RWPE2 (cell line): ENCODE measurements around the gene RGS6.

Experiments used
- ATAC-seq: fragments of 200-7000 bp; cut with Tn5 transposase; 3 replicates; pipeline ENCODE4 v1.9.1; 2021; ENCODE audit warnings: low read depth
- DNase-seq: peaks from one replicate; pipeline ENCODE4 v3.0.0-alpha.2; 2020; ENCODE audit warnings: low spot score
- H3K27ac ChIP-seq: fragments of 450-650 bp; 2 replicates; pipeline ENCODE4 v1.5.1; 2017; ENCODE audit warnings: mild to moderate bottlenecking; ENCODE audit not compliant: poor library complexity, severe bottlenecking
- H3K27me3 ChIP-seq: fragments of 250-450 bp; sonication (Bioruptor Pico); 2 replicates; pipeline ENCODE4 v1.5.1; 2021; ENCODE audit warnings: mild to moderate bottlenecking, moderate library complexity; ENCODE audit not compliant: insufficient read depth, poor library complexity, severe bottlenecking
- H3K36me3 ChIP-seq: fragments of 250-450 bp; sonication (Bioruptor Pico); 2 replicates; pipeline ENCODE4 v1.5.1; 2020; ENCODE audit warnings: low read depth, mild to moderate bottlenecking, moderate library complexity
- H3K4me1 ChIP-seq: fragments of 250-450 bp; sonication (Bioruptor Pico); 2 replicates; pipeline ENCODE4 v1.5.1; 2021; ENCODE audit warnings: mild to moderate bottlenecking, moderate library complexity; ENCODE audit not compliant: insufficient read depth, poor library complexity, severe bottlenecking
- H3K4me3 ChIP-seq: fragments of 250-450 bp; sonication (Bioruptor Pico); 2 replicates; pipeline ENCODE4 v1.5.1; 2021; ENCODE audit warnings: mild to moderate bottlenecking, moderate library complexity; ENCODE audit not compliant: severe bottlenecking
- H3K9me3 ChIP-seq: fragments of 250-450 bp; sonication (Bioruptor Pico); 2 replicates; pipeline ENCODE4 v1.5.1; 2021; ENCODE audit warnings: mild to moderate bottlenecking, moderate library complexity; ENCODE audit not compliant: severe bottlenecking
- CTCF ChIP-seq: fragments of 450-650 bp; IDR thresholded peaks from one replicate; pipeline ENCODE4 v1.5.1; 2017; ENCODE audit warnings: mild to moderate bottlenecking, moderate library complexity; ENCODE audit not compliant: poor library complexity, severe bottlenecking

RGS6 gene

GRCh38 chr14:71995741-71996140, 63.5 kb downstream of the RGS6 start:
- Histone ChIP-seq H3K9me3 (no peaks in the 10 kb centered on the region), H3K4me1 (no peaks in the 10 kb centered on the region), H3K36me3 (no peaks in the 10 kb centered on the region), H3K27ac (no peak overlapping the region), H3K27me3 (peaks cover 9% of the 10 kb centered on the region), H3K4me3 (no peak overlapping the region)
- DNase-seq (no peak), ATAC-seq (no peak)
- no peak for TF ChIP-seq CTCF

GRCh38 chr14:71996610-71997009, 64.4 kb downstream of the RGS6 start:
- H3K36me3 ChIP-seq: no peaks in the 10 kb centered on the region
- no peaks in the 10 kb centered on the region for H3K9me3 ChIP-seq
- H3K27me3 ChIP-seq: peaks cover 9% of the 10 kb centered on the region
- H3K4me1 ChIP-seq: no peaks in the 10 kb centered on the region
- ATAC-seq (no peak), DNase-seq (no peak)
- no peak overlapping the region for H3K27ac ChIP-seq
- TF ChIP-seq CTCF: no peak
- H3K4me3 ChIP-seq: no peak overlapping the region

- no peak for TF ChIP-seq CTCF
- DNase-seq (no peak), ATAC-seq (no peak)
- H3K27ac ChIP-seq: no peak overlapping the region
- no peaks in the 10 kb centered on the region for H3K4me1 ChIP-seq
- H3K4me3 ChIP-seq: no peak overlapping the region
- no peaks in the 10 kb centered on the region for H3K36me3 ChIP-seq
- H3K9me3 ChIP-seq: no peaks in the 10 kb centered on the region
- no peaks in the 10 kb centered on the region for H3K27me3 ChIP-seq
Measured at GRCh38 chr14:72000907-72001306, 68.7 kb downstream of the RGS6 start.

- no peak overlapping the region for H3K4me3 ChIP-seq
- no peak for TF ChIP-seq CTCF
Measured at GRCh38 chr14:72002731-72003130, 70.5 kb downstream of the RGS6 start.

GRCh38 chr14:72008666-72009065, 76.4 kb downstream of the RGS6 start:
- Histone ChIP-seq H3K4me1 (no peaks in the 10 kb centered on the region), H3K36me3 (no peaks in the 10 kb centered on the region), H3K9me3 (no peaks in the 10 kb centered on the region), H3K4me3 (no peak overlapping the region), H3K27ac (no peak overlapping the region), H3K27me3 (peaks cover 11% of the 10 kb centered on the region)
- DNase-seq (no peak), ATAC-seq (no peak)
- no peak for TF ChIP-seq CTCF

More at GRCh38 chr14:72002731-72003130, 70.5 kb downstream of the RGS6 start:
- Histone ChIP-seq H3K36me3 (no peaks in the 10 kb centered on the region), H3K27me3 (no peaks in the 10 kb centered on the region), H3K4me1 (no peaks in the 10 kb centered on the region), H3K27ac (no peak overlapping the region), H3K9me3 (no peaks in the 10 kb centered on the region)
- ATAC-seq: no peak
- DNase-seq: no peak
